ENCODE results near the gene NRP1. TPM values are rescaled to one million over a fixed set of nuclear protein-coding genes. Genes with fewer than 3 reads are reported as not detected.

Gene NRP1
- total RNA-seq, 2 donors from 2014 or later: 23.0 to 37.1 TPM

DNA sequence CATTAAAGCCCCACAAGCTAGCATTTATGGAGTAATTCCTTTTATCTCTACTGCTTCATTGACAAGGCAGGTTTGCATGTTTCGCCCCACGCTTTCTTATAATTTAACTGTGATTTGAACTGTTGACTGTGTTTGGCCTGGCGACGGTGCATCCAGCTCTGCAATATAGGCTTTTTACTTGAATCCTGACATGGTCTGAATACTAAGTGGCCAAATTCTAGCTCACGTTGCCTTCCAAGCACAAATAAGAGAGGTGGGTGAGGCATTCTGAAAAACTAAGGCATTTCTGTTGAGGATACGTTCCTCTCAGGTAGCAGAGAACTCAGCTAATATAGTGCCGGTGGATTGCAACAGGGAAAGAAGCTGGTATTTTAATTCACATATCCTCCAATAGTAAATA is 61.8 kb downstream of the NRP1 start:
- Histone ChIP-seq H3K36me3 (no peaks in the 10 kb centered on the region), H3K4me3 (no peak overlapping the region), H3K9me3 (no peaks in the 10 kb centered on the region), H3K27me3 (replicated peaks; ENCODE audit: insufficient read depth) (no peaks in the 10 kb centered on the region), H3K4me1 (replicated peaks) (peaks cover 4% of the 10 kb centered on the region), H3K27ac (peak overlapping the region in 1 of 2 donors; percentile 65)
- no peak for DNase-seq (ENCODE audit: low spot score)
- intact Hi-C loops (cut with DNase I): no loop called here
- TF ChIP-seq POLR2A (IDR thresholded peaks at IDR 0.05): no peak
- no peak for TF ChIP-seq POLR2AphosphoS5 (IDR thresholded peaks at IDR 0.05)
- TF ChIP-seq, protein P1, sequence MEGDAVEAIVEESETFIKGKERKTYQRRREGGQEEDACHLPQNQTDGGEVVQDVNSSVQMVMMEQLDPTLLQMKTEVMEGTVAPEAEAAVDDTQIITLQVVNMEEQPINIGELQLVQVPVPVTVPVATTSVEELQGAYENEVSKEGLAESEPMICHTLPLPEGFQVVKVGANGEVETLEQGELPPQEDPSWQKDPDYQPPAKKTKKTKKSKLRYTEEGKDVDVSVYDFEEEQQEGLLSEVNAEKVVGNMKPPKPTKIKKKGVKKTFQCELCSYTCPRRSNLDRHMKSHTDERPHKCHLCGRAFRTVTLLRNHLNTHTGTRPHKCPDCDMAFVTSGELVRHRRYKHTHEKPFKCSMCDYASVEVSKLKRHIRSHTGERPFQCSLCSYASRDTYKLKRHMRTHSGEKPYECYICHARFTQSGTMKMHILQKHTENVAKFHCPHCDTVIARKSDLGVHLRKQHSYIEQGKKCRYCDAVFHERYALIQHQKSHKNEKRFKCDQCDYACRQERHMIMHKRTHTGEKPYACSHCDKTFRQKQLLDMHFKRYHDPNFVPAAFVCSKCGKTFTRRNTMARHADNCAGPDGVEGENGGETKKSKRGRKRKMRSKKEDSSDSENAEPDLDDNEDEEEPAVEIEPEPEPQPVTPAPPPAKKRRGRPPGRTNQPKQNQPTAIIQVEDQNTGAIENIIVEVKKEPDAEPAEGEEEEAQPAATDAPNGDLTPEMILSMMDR (IDR thresholded peaks at IDR 0.05): no peak
- 68% methylated on average over 7 of the region's 7 CpGs for WGBS

DNA sequence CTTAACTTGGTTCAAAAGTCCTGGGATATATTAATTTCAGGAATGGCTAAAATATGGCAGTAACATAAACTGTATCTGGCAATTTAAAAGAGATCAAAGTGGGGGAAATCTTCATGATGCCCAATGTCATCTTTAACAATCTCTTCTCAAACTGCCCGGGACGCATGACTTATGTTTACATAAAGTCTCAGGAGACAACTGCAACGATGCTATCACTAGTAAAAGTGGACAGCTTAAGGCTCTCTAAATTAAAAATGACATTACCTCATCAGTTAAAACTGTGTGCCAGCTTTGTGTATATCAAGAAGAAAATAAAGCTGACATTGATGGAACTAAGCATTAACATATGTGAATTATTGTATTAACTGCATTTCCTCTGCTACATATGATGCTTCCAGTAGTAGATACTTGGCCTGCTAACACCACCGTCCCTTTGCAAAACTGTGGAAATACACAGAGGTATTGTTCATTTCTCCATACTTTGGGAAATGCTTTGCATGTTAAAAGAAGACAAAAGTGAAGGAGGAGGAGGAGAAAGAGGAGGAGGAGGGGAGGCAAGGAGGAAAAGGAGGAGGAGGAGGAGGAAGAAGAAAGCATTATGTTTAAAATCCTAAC is 62.4 kb downstream of the NRP1 start:
- Histone ChIP-seq H3K27ac (no peak overlapping the region), H3K27me3 (replicated peaks; ENCODE audit: insufficient read depth) (no peaks in the 10 kb centered on the region), H3K9me3 (no peaks in the 10 kb centered on the region), H3K36me3 (no peaks in the 10 kb centered on the region), H3K4me1 (replicated peaks) (peaks cover 4% of the 10 kb centered on the region), H3K4me3 (no peak overlapping the region)
- TF ChIP-seq POLR2A (IDR thresholded peaks at IDR 0.05) (no peak), POLR2AphosphoS5 (IDR thresholded peaks at IDR 0.05) (no peak)
- TF ChIP-seq, protein P1 (IDR thresholded peaks at IDR 0.05): no peak
- intact Hi-C loops (cut with DNase I): loop anchor here (2.0 kb wide), 1 partner anchor 77 kb away; no protein-coding TSS in a partner anchor
- WGBS: 33% methylated on average over 4 of the region's 4 CpGs
- DNase-seq (ENCODE audit: low spot score): no peak

DNA sequence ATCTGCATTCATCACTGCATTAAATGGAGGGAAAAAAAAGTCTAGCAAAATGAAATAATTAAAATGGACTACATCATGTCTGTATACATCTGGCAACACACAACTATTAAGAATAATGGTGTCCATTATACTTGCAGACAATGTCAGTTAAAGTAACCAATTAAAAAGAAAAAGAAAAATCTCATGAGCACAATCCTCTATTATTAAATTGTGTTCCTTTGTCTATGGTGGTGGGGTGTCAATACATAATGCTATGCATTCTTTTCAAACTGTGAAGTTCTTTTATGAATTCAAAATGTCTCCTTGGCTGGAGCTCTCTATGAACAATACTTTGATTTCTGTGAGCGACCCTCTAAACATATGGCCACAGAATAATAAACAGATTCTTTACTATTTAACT is 63.5 kb downstream of the NRP1 start:
- intact Hi-C loops (cut with DNase I): loop anchor here (2.0 kb wide), 1 partner anchor 76 kb away; no protein-coding TSS in a partner anchor
- TF ChIP-seq POLR2AphosphoS5 (IDR thresholded peaks at IDR 0.05) (no peak), POLR2A (IDR thresholded peaks at IDR 0.05) (no peak)
- TF ChIP-seq, protein P1 (IDR thresholded peaks at IDR 0.05): no peak
- H3K27me3 ChIP-seq (replicated peaks; ENCODE audit: insufficient read depth): no peaks in the 10 kb centered on the region
- DNase-seq (ENCODE audit: low spot score): no peak
- H3K4me1 ChIP-seq (replicated peaks): peaks cover 4% of the 10 kb centered on the region
- H3K27ac ChIP-seq: no peak overlapping the region
- 86% methylated on average over 1 of the region's 1 CpG for WGBS
- H3K9me3 ChIP-seq: no peaks in the 10 kb centered on the region
- H3K36me3 ChIP-seq: no peaks in the 10 kb centered on the region
- H3K4me3 ChIP-seq: no peak overlapping the region

DNA sequence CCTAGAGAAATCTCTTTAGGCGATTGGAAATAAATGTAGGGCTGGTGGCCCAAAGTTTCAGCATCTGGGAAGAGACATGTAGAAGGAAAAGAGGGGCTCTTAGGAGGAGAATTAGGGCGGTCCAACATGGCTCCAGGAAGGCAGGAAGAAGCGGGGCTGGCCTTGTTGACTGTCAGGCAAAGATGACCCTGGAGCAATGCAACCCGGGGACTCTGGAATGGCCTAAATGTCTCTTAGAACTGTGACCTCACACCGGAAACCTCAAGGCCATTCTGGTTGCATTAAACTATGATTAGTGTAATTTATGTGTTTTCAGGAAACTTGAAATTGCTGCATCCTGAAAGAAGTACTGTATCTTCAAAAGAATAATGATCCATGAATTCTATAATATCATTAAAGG is 66.8 kb downstream of the NRP1 start:
- intact Hi-C loops (cut with DNase I): no loop called here
- Histone ChIP-seq H3K4me3 (no peak overlapping the region), H3K27me3 (replicated peaks; ENCODE audit: insufficient read depth) (no peaks in the 10 kb centered on the region), H3K9me3 (no peaks in the 10 kb centered on the region), H3K4me1 (replicated peaks) (no peaks in the 10 kb centered on the region), H3K27ac (no peak overlapping the region), H3K36me3 (no peaks in the 10 kb centered on the region)
- DNase-seq (ENCODE audit: low spot score): no peak
- no peak for TF ChIP-seq POLR2AphosphoS5 (IDR thresholded peaks at IDR 0.05)
- TF ChIP-seq POLR2A (IDR thresholded peaks at IDR 0.05): no peak
- TF ChIP-seq, protein P1 (IDR thresholded peaks at IDR 0.05): no peak
- WGBS: 86% methylated on average over 5 of the region's 5 CpGs

DNA sequence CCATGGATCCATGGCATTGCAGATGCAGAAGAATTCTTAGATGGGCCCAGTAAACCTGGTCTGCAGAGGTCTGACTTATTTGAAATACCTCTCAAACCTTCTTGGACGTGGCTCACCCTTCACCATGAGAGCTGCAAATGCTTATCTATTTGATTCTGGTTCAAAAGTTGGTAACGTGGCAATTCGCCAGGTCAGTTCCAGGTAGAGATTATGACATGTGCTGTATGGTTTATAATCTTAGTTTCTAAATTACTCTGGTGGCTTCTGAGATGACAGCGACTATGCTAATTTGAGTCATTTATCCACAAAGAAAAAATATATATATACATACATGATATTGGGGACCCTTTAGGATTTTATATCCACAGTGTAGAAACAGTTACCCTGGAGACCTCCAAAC is 68.8 kb downstream of the NRP1 start:
- H3K4me3 ChIP-seq: no peak overlapping the region
- no peaks in the 10 kb centered on the region for H3K9me3 ChIP-seq
- 97% methylated on average over 4 of the region's 4 CpGs for WGBS
- TF ChIP-seq, protein P1 (IDR thresholded peaks at IDR 0.05): no peak
- TF ChIP-seq POLR2A (IDR thresholded peaks at IDR 0.05) (no peak), POLR2AphosphoS5 (IDR thresholded peaks at IDR 0.05) (no peak)
- no peaks in the 10 kb centered on the region for H3K4me1 ChIP-seq (replicated peaks)
- no peak for DNase-seq (ENCODE audit: low spot score)
- no peaks in the 10 kb centered on the region for H3K27me3 ChIP-seq (replicated peaks; ENCODE audit: insufficient read depth)
- H3K36me3 ChIP-seq: no peaks in the 10 kb centered on the region
- intact Hi-C loops (cut with DNase I): no loop called here
- H3K27ac ChIP-seq: no peak overlapping the region
